Activated CD8-positive, alpha-beta memory T cell treated with anti-CD3 and anti-CD28 coated beads for 1 hour (primary cell): ENCODE results near the gene ELAVL4.

Source experiments
- DNase-seq, 2 donors: peaks; one replicate each; pipeline ENCODE4 v3.0.0-alpha.2; 2020; ENCODE audit warnings: low read depth in 1 of 2; ENCODE audit errors: extremely low read depth in 1 of 2

Gene ELAVL4

GRCh38 chr1:50237056-50237455 is 128.3 kb downstream of the ELAVL4 start:
- DNase-seq: no peak

- DNase-seq: no peak
Measured at GRCh38 chr1:50243939-50244338, 135.2 kb downstream of the ELAVL4 start.

- no peak for DNase-seq
Measured at GRCh38 chr1:50246869-50247268, 138.1 kb downstream of the ELAVL4 start.

- no peak for DNase-seq
Measured at GRCh38 chr1:50251702-50252101, 143.0 kb downstream of the ELAVL4 start.

- DNase-seq: no peak
Measured at GRCh38 chr1:50252196-50252595, 143.5 kb downstream of the ELAVL4 start.
